GM23338 (cell line): ENCODE results near the gene CYSRT1.
A peak's percentile ranks its signal among the peaks of the same experiment; 100 is the strongest.

Experiments
- NANOG ChIP-seq: IDR thresholded peaks from 2 replicates; pipeline ENCODE4 v1.6.1; 2016; ENCODE audit warnings: antibody characterized with exemption, borderline replicate concordance
- POLR2AphosphoS5 ChIP-seq: IDR thresholded peaks from 2 replicates; pipeline ENCODE4 v1.6.1; 2016; ENCODE audit warnings: antibody characterized with exemption, low read depth
- REST ChIP-seq: IDR thresholded peaks from one replicate; pipeline ENCODE4 v1.6.1; 2018; ENCODE audit warnings: antibody characterized with exemption; ENCODE audit not compliant: unreplicated experiment
- TF ChIP-seq, protein P1 (sequence below), 2 experiments: fragments of 200-600 bp in 1 of 2; sonication (generic) in 1 of 2; conservative IDR thresholded peaks; 2 replicates each; pipeline versions ENCODE4 v1.5.1 to v1.6.1; 2016 to 2017; ENCODE audit warnings: antibody characterized with exemption in 2 of 2, low read depth in 2 of 2, mild to moderate bottlenecking in 2 of 2, moderate library complexity in 1 of 2

GRCh38 chr9:137213160-137214060 lies 11.6 kb upstream of the CYSRT1 start:
- TF ChIP-seq, protein P1, sequence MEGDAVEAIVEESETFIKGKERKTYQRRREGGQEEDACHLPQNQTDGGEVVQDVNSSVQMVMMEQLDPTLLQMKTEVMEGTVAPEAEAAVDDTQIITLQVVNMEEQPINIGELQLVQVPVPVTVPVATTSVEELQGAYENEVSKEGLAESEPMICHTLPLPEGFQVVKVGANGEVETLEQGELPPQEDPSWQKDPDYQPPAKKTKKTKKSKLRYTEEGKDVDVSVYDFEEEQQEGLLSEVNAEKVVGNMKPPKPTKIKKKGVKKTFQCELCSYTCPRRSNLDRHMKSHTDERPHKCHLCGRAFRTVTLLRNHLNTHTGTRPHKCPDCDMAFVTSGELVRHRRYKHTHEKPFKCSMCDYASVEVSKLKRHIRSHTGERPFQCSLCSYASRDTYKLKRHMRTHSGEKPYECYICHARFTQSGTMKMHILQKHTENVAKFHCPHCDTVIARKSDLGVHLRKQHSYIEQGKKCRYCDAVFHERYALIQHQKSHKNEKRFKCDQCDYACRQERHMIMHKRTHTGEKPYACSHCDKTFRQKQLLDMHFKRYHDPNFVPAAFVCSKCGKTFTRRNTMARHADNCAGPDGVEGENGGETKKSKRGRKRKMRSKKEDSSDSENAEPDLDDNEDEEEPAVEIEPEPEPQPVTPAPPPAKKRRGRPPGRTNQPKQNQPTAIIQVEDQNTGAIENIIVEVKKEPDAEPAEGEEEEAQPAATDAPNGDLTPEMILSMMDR (conservative IDR thresholded peaks at IDR 0.05; ENCODE audit: low read depth in 2 of 2): peak in 1 of 2 experiments; percentile 59; a peak in 3 of 4 replicates
- no peak for TF ChIP-seq NANOG
- TF ChIP-seq REST: no peak
- no peak for TF ChIP-seq POLR2AphosphoS5
